ENCODE results near the gene VN1R5.
"Not testable (repeated sequence)": the region's sequence is repeated elsewhere in the genome, so short reads cannot be mapped to it uniquely, and the experiment has no call there.

The VN1R5 gene

DNA sequence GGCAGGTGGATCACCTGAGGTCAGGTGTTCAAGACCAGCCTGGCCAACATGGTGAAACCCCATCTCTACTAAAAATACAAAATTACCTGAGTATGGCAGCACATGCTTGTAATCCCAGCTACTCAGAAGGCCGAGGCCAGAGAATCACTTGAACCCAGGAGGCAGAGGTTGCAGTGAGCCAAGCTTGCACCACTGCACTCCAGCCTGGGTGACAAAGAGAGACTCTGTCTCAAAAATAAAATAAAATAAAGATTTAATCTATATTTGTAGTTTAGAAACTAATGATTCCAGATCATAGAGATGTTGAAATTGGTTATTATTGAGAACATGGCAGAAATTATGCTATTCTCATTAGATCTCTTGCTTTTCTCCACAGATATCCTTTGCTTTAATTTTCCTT, at the start of gene VN1R5:
TSS of gene VN1R5 (plus strand) at position 301 of the 400 bp plus-strand sequence.
- DNase-seq = not testable (repeated sequence)

DNA sequence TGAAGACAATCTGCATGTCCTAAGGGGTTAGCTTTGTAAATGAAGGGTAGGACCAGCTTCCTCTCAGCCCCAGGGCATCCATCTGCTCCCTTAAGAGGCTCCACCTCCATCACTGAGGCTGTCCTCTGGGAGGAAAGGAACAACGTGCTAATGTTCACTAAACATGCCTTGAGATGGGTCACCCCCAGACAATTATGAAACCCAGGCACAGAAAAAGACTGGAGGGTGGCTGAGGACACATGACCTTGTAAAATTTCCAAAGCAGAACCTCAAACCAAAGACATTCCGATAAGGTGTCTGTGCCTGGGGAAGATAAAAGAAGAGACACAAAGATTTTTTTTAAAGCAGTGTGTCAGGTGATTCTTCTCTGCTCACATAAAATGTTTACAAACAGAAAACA, 46.5 kb upstream of the VN1R5 start:
- DNase-seq = no peak

GRCh38 chr1:247210062-247210375, 45.9 kb upstream of the VN1R5 start:
- DNase-seq = no peak

GRCh38 chr1:247210376-247211117, 45.3 kb upstream of the VN1R5 start:
- DNase-seq = peak; percentile 80

DNA sequence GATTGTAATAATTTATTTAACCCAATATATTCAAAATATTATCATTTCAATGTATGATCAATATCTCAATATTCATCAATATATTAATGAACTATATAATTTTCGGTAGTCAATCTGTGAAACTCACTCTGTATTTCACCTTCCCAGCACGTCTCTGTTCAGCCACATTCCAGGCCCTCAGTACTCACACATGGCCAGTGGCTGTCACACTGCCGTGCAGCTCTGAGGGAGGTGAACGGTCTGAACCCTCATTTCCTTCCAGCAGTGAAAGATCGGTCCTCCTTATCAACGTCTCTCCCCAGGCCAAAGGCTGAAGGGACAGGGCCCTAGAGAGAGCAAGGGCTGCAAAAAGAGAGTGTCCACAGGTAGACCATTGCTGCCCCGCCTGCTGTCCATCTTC, 44.5 kb upstream of the VN1R5 start:
- DNase-seq = no peak

- no peak for DNase-seq
Measured at GRCh38 chr1:247212012-247212411, 43.9 kb upstream of the VN1R5 start.

DNA sequence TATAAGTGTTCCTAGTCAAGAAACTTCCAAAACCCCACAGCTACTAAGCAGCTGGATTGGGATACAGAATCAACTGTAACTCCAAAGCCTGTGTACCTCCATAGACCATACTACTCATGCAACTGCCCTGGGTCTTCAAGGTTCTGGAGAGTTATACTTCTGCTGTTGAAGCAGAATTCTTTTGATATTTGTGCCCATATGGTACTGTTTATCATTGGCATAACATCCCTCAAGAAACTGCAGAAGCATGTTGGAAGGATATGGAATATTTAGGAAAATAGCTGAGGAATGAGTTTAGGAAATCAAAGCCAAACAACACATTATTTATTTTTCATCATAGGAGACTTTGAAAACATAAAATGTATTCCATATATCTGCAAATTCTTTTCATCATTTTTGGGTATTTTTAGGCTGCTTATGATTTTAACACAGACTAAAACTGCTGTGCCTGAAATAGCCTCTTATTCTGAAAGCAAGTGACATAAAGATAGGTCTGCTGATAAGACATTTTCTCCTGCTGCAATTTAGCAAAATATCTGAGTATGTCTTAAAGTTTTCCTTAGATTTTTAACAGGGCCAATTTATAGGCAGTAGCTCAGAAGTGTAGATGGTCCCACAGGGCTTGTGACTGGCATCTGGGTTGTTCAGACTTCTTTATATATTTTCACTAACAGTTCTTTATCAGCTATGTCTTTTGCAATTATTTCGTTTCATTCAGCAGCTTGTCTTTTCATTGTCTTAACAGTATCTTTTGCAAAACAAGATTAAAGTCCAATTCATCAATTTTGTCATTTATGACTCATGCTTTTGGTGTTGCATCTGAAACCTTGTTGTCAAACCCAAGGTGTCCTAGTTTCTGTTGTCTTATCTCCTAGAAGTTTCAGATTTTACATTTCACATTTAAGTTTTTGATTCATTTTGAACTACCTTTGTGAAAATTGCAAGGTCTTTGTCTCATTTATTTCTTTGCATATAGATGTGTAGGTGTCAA, 43.0 kb upstream of the VN1R5 start:
- DNase-seq = no peak

DNA sequence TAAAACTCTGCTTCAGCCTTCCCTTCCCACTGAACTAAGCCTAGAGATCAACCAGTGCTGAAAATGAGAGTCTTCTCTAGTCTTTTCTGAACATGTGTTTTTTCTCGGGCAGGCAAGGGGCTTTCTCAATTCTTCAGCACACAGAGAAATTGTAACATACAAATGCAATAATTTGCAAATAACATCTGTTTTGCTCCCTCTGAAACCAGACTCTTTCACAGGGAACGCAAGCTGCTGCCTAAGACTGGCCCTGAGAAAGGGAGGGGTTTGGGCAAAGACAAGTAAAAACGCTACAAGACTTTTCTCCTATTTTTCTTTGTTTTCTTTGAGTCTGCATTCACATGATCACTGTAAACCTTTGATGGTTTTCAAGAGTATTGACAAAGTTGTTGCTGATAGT, 39.6 kb upstream of the VN1R5 start:
- DNase-seq = no peak

- no peak for DNase-seq
Measured at GRCh38 chr1:247218121-247218651, 37.7 kb upstream of the VN1R5 start.

DNA sequence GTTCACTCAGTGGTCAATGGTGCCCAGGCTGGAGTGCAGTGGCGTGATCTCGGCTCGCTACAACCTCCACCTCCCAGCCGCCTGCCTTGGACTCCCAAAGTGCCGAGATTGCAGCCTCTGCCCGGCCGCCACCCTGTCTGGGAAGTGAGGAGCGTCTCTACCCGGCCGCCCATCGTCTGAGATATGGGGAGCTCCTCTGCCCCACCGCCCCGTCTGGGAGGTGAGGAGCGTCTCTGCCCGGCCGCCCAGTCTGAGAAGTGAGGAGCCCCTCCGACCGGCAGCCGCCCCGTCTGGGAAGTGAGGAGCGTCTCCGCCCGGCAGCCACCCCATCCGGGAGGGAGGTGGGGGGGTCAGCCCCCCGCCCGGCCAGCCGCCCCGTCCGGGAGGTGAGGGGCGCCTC, 35.6 kb upstream of the VN1R5 start:
- DNase-seq = not testable (repeated sequence)

GRCh38 chr1:247222840-247223239, 33.0 kb upstream of the VN1R5 start:
- no peak for DNase-seq

- no peak for DNase-seq
Measured at GRCh38 chr1:247224822-247225221, 31.1 kb upstream of the VN1R5 start.

DNA sequence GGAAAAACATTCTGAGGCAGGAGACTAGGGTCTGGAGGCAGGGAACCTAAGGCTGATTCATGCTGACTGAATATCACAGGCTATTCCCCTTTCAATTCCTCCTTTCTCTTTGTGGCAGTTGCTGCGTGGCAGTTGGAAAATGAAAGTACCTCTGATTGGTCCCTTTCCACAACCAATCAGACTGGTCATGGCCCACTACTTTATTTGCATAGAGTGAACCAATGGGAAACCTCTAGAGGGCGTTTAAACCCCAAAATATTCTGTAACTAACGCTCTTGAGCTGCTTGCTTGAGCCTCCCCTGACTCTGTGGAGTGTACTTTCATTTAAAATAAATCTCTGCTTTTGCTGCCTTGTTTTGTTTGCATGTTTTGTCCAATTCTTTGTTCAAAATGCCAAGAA, 27.7 kb upstream of the VN1R5 start:
- no peak for DNase-seq

- no peak for DNase-seq
Measured at GRCh38 chr1:247241691-247242090, 14.2 kb upstream of the VN1R5 start.

DNA sequence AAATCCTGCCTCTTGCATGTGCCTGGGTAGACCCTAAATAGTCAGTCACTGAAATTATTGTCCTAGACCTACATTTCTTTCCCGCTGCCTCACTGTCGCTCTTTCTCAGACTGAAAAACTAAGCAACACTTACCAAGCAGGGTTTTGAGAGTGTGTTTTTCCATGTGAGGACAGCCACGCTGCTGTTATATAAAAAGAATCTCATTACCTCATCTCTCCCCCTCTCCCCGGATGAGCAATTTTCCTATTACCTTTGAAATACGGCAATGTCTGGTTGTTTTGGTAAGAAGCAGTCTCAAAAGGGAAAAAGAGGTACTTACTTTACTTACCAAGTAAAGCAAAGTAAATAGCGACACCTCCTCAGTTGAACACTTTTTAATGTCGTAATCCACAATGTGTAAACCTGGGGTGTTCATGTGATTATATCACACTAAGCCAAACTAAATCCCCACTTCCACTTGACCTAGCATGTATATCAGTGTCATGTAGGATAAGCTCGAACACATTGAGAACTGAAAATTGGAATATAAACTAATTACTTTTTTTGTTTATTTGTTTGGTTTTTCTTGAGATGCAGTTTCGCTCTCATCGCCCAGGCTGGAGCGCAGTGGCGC, 12.2 kb upstream of the VN1R5 start:
- no peak for DNase-seq

DNA sequence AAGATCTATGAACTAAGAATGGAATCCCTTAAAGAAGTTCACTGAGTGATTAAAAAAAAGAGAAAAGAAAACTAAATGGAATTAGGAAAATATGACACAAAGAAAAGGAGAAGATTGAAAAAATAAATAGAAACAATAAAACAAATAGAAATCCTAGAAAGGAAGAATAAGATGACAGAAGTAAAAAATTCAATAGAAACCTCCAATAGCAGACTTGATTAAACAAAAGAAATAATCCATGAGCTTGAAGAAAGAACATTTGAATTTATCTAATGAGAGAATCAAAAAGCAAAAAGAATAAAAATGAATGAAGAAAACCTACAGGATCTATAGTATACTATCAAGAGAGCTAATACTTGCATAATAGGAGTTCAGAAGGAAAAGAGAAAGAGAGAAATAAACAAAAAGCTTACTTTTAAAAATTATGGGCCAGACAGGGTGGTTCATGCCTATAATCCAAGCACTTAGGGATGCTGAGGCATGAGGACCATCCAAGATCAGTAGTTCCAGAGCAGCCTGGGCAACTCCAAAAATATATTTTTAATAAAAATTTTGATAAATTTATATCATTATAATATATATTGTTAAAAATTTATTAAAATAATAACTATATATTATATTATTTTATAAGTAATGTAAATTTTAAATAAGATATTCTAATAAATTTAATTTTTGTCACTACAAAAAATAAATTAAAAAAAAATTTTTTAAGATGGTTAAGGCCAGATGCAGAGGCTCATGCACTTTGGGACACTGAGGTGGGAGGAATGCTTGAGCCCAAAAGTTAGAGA, 9.4 kb upstream of the VN1R5 start:
- no peak for DNase-seq

GRCh38 chr1:247247568-247247967, 8.3 kb upstream of the VN1R5 start:
- DNase-seq = no peak

DNA sequence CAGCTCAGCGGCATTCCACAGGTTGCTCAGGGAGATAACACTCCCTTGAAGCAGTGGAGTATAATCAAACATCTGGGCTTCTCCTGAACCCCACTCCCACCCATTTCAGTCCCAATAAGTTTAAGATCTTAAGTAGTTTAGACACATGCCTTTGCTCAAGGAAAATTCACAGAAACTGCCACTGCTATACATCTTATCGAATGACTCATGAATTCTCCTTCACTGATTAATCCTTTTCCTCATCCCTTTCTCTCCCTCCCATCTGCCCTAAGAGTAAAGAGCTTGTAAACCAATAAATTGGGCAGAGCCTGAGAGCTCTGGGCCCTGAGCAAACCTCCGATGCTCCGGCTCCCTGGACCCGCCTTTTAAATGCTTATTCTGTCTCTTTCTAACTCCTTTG, 10.2 kb downstream of the VN1R5 start:
- no peak for DNase-seq

GRCh38 chr1:247268390-247269045, 12.6 kb downstream of the VN1R5 start:
- DNase-seq = no peak

GRCh38 chr1:247269133-247269532, 13.3 kb downstream of the VN1R5 start:
- no peak for DNase-seq

DNA sequence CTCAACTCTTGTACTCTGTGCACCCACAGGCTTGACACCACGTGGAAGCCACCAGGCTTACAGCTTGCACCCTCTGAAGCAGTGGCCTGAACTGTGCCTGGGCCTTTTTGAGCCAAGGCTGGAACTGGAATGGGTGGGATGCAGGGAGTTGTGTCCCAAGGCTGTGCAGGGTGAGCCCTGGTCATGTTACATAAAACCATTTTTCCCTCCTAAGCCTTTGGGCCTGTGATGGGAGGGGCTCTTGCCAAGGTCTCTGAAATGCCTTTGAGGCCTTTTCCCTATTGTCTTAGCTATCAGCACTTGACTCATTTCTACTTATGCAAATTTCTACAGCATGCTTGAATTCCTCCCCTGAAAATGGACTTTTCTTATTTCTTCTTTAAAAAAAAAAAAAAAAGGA, 14.1 kb downstream of the VN1R5 start:
- no peak for DNase-seq

GRCh38 chr1:247273013-247273412, 17.1 kb downstream of the VN1R5 start:
- no peak for DNase-seq

All from T1000 (cell line).